Measurements from ENCODE around the gene TDRD6.
"Not testable (repeated sequence)": the region's sequence is repeated elsewhere in the genome, so short reads cannot be mapped to it uniquely, and the experiment has no call there.

Gene TDRD6

GRCh38 chr6:46687619-46688097 lies at the start of gene TDRD6:
Gene TDRD6 (plus strand): TSS chr6:46687885. CDS start chr6:46688129, 244 bp downstream.
- no peak for DNase-seq

- no peak for DNase-seq
Measured at GRCh38 chr6:46637933-46638332, 49.8 kb upstream of the TDRD6 start.

- DNase-seq: no peak
Measured at GRCh38 chr6:46638650-46639049, 49.0 kb upstream of the TDRD6 start.

- DNase-seq: no peak
Measured at GRCh38 chr6:46642928-46643751, 44.5 kb upstream of the TDRD6 start.

GRCh38 chr6:46645265-46645664 lies 42.4 kb upstream of the TDRD6 start:
- no peak for DNase-seq

GRCh38 chr6:46648108-46648507 lies 39.6 kb upstream of the TDRD6 start:
- not testable (repeated sequence) for DNase-seq

- DNase-seq: no peak
Measured at GRCh38 chr6:46648869-46649492, 38.7 kb upstream of the TDRD6 start.

- no peak for DNase-seq
Measured at GRCh38 chr6:46651006-46651405, 36.7 kb upstream of the TDRD6 start.

GRCh38 chr6:46651816-46652215 lies 35.9 kb upstream of the TDRD6 start:
- DNase-seq: no peak

GRCh38 chr6:46652232-46652602 lies 35.5 kb upstream of the TDRD6 start:
- no peak for DNase-seq

- peak; percentile 89 for DNase-seq
Measured at GRCh38 chr6:46652603-46653438, 34.9 kb upstream of the TDRD6 start, which contains the start of the genes CYP39A1 and SLC25A27. Gene CYP39A1 (minus strand): TSS chr6:46652818. CDS start chr6:46652582, 236 bp downstream. Gene SLC25A27 (plus strand): TSS chr6:46652975. CDS start chr6:46653193, 218 bp downstream.

GRCh38 chr6:46653439-46654195 lies 34.1 kb upstream of the TDRD6 start:
- no peak for DNase-seq

- DNase-seq: no peak
Measured at GRCh38 chr6:46655803-46656202, 31.9 kb upstream of the TDRD6 start.

GRCh38 chr6:46657642-46658041 lies 30.0 kb upstream of the TDRD6 start:
- no peak for DNase-seq

- DNase-seq: no peak
Measured at GRCh38 chr6:46661483-46661882, 26.2 kb upstream of the TDRD6 start.

GRCh38 chr6:46667377-46667776 lies 20.3 kb upstream of the TDRD6 start:
- no peak for DNase-seq

- DNase-seq: no peak
Measured at GRCh38 chr6:46674410-46674809, 13.3 kb upstream of the TDRD6 start.

GRCh38 chr6:46676604-46677313 lies 10.9 kb upstream of the TDRD6 start:
- DNase-seq: no peak

GRCh38 chr6:46677314-46677654 lies 10.4 kb upstream of the TDRD6 start:
- no peak for DNase-seq

- DNase-seq: no peak
Measured at GRCh38 chr6:46684771-46685170, 2.9 kb upstream of the TDRD6 start.

GRCh38 chr6:46688117-46688965 lies 656 bp downstream of the TDRD6 start:
- no peak for DNase-seq
